Smooth muscle cell (in vitro differentiated cells): ENCODE data around the gene PCID2. TPM values are rescaled to one million over a fixed set of nuclear protein-coding genes. Genes with fewer than 3 reads are reported as not detected.

ENCODE experiments used
- DNase-seq: peaks from one replicate; lab custom pipeline; 2025; ENCODE audit not compliant: unreplicated experiment; lab: John Stamatoyannopoulos, UW
- H2AFZ ChIP-seq: fragments of 200-600 bp; sonication (generic); 2 replicates; pipeline ENCODE4 v1.6.0; 2016; ENCODE audit warnings: antibody characterized with exemption, low read depth, mild to moderate bottlenecking
- H3F3A ChIP-seq: fragments of 200-600 bp; sonication (generic); 2 replicates; pipeline ENCODE4 v1.6.0; 2017; ENCODE audit warnings: antibody characterized with exemption, low read depth
- H3K27ac ChIP-seq: fragments of 200-600 bp; sonication (generic); 2 replicates; pipeline ENCODE4 v1.5.1; 2016; ENCODE audit warnings: low read depth, mild to moderate bottlenecking
- H3K27me3 ChIP-seq: fragments of 200-600 bp; sonication (generic); 2 replicates; pipeline ENCODE4 v1.6.1; 2016; ENCODE audit warnings: low read depth, mild to moderate bottlenecking
- H3K36me3 ChIP-seq: fragments of 200-600 bp; sonication (generic); 2 replicates; pipeline ENCODE4 v1.5.1; 2016; ENCODE audit warnings: low read depth
- H3K4me1 ChIP-seq: fragments of 200-600 bp; sonication (generic); 2 replicates; pipeline ENCODE4 v1.5.1; 2016; ENCODE audit warnings: low read depth
- H3K4me2 ChIP-seq: fragments of 200-600 bp; sonication (generic); 2 replicates; pipeline ENCODE4 v1.6.0; 2016; ENCODE audit warnings: mild to moderate bottlenecking
- H3K4me3 ChIP-seq: fragments of 200-600 bp; sonication (generic); 2 replicates; pipeline ENCODE4 v1.5.1; 2016; ENCODE audit warnings: mild to moderate bottlenecking
- H3K79me2 ChIP-seq: fragments of 200-600 bp; sonication (generic); 2 replicates; pipeline ENCODE4 v1.6.0; 2016; ENCODE audit warnings: low read depth, mild to moderate bottlenecking
- H3K9ac ChIP-seq: fragments of 200-600 bp; sonication (generic); 2 replicates; pipeline ENCODE4 v1.6.0; 2016; ENCODE audit warnings: low read depth
- H3K9me3 ChIP-seq: fragments of 200-600 bp; sonication (generic); replicated peaks from 2 replicates; pipeline ENCODE4 v1.5.1; 2016; ENCODE audit warnings: low read depth
- H4K20me1 ChIP-seq: fragments of 200-600 bp; sonication (generic); 2 replicates; pipeline ENCODE4 v1.6.0; 2016; ENCODE audit warnings: low read depth
- WGBS: methylation state at CpG from one replicate; pipeline ENCODE4 v1.1.7; 2016; ENCODE audit warnings: low lambda C conversion rate; 5-methylcytosine and 5-hydroxymethylcytosine counted together
- polyA plus RNA-seq: library from polyadenylated mRNA; unstranded; fragments of >200 nt; fragmentation: Nextera tagmentation; extraction: Ambion mirVana; gene quantifications from 2 replicates; pipeline ENCODE4 v1.2.1, GENCODE V29; 2016
- total RNA-seq: library from RNA; depleted of rRNA; stranded (reverse); fragments of >200 nt; gene quantifications from 2 replicates; pipeline ENCODE4 v1.2.3, GENCODE V29; 2014
- TF ChIP-seq, protein P1 (sequence below): fragments of 200-600 bp; sonication (generic); IDR thresholded peaks from 2 replicates; pipeline ENCODE4 v1.5.1; 2017; ENCODE audit warnings: borderline replicate concordance, mild to moderate bottlenecking, antibody characterized with exemption; ENCODE audit not compliant: insufficient read depth, poor library complexity, severe bottlenecking

PCID2 gene
- total and polyA plus RNA-seq, 2 experiments from 2014 or later = 27.1 to 32.5 TPM

DNA sequence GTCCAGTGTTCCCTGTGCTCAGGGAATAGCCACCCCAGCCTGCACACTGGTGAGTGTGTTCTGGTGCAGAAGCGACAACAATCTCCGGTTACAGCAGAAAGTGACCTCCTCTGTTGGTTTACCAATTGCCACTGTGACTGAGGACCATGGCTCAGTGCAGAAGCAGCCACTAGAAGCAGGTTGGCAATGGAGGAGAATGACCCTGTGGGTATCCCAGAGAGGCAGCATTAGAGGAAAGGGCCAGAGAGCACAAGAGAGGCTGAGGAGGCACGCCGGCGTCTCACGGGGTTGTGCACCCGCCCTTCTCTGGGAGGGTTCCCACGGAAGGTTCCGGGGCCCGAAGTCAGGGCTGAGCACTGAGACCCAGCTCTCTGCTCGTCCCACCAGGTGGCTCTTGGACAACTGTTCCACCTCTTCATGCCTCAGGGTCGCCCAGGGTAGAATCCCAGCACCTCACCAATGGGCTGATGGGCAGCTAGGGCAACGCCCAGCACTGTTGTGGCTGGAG lies 36.0 kb downstream of the PCID2 start:
- Histone ChIP-seq H3K27me3 (no peaks in the 10 kb centered on the region), H4K20me1 (no peaks in the 10 kb centered on the region), H3K4me2 (no peak overlapping the region), H2AFZ (no peak overlapping the region), H3K36me3 (peaks cover 2% of the 10 kb centered on the region), H3K9me3 (no peaks in the 10 kb centered on the region), H3K79me2 (no peaks in the 10 kb centered on the region), H3K9ac (no peak overlapping the region), H3K4me1 (peaks cover under 1% of the 10 kb centered on the region), H3K27ac (no peak overlapping the region), H3F3A (no peaks in the 10 kb centered on the region), H3K4me3 (no peak overlapping the region)
- 96% methylated on average over 13 of the region's 13 CpGs for WGBS
- TF ChIP-seq, protein P1, sequence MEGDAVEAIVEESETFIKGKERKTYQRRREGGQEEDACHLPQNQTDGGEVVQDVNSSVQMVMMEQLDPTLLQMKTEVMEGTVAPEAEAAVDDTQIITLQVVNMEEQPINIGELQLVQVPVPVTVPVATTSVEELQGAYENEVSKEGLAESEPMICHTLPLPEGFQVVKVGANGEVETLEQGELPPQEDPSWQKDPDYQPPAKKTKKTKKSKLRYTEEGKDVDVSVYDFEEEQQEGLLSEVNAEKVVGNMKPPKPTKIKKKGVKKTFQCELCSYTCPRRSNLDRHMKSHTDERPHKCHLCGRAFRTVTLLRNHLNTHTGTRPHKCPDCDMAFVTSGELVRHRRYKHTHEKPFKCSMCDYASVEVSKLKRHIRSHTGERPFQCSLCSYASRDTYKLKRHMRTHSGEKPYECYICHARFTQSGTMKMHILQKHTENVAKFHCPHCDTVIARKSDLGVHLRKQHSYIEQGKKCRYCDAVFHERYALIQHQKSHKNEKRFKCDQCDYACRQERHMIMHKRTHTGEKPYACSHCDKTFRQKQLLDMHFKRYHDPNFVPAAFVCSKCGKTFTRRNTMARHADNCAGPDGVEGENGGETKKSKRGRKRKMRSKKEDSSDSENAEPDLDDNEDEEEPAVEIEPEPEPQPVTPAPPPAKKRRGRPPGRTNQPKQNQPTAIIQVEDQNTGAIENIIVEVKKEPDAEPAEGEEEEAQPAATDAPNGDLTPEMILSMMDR = no peak
- no peak for DNase-seq

DNA sequence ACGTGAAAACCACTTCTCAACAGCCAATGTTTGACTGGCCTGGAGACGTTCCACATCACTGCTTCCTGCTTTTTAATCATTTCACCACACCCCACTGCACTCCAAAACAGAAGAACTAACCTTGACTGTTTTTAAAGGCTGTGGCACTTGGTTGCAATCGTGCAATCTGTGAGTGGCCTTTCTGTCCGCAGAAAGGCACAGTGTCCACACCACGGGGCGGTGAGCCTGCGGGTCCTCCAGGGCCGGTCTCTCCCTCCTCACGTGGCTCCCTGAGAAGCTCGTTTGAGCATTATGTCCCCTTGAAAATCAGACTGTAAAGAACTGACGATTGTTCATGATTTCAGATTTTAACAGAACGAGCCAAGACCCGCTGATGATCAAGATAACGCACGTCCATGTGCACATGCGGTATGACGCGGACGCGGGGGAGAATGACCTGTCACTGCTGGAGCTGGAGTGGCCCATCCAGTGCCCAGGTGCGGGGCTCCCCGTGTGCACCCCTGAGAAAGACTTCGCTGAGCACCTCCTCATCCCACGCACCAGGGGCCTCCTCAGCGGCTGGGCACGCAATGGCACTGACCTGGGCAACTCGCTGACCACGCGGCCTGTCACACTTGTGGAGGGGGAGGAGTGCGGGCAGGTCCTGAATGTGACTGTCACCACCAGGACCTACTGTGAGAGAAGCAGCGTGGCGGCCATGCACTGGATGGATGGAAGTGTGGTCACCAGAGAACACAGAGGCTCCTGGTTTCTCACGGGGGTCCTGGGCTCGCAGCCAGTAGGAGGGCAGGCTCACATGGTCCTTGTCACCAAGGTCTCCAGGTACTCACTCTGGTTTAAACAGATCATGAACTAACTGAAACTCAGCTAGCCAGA lies 37.0 kb downstream of the PCID2 start:
- 96% methylated on average over 34 of the region's 34 CpGs for WGBS
- no peaks in the 10 kb centered on the region for H3K79me2 ChIP-seq

DNA sequence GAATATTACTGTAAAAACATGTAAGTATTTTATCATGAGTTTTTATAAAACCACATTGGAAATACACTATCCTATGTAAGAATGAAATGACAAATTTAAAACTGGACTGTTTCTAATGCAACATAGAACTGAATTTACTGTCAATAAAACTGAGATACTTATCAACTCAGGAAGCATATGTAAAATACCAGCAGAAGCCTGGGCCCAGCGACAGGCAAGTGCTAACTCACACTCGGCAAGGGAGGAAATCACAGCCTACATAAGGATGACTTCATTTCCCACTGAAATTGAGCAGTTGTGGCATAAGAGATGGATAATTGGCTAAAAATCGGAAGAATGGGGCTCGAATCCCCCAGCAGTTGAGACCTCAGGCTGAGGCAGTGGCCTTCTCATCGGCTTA lies 38.0 kb downstream of the PCID2 start:
- Histone ChIP-seq H3K4me3 (no peak overlapping the region), H3K4me1 (no peaks in the 10 kb centered on the region), H3K9ac (no peak overlapping the region), H3K4me2 (no peak overlapping the region), H3F3A (no peaks in the 10 kb centered on the region), H3K27me3 (no peaks in the 10 kb centered on the region), H2AFZ (no peak overlapping the region), H4K20me1 (no peaks in the 10 kb centered on the region), H3K36me3 (no peaks in the 10 kb centered on the region), H3K79me2 (no peaks in the 10 kb centered on the region), H3K27ac (no peak overlapping the region), H3K9me3 (no peaks in the 10 kb centered on the region)
- TF ChIP-seq, protein P1 = no peak
- 55% methylated on average over 5 of the region's 5 CpGs for WGBS
- DNase-seq = no peak

More for the DNA sequence above, 37.0 kb downstream of the PCID2 start:
- Histone ChIP-seq H3K27me3 (no peaks in the 10 kb centered on the region), H3K4me2 (no peak overlapping the region), H4K20me1 (no peaks in the 10 kb centered on the region), H3K4me1 (no peaks in the 10 kb centered on the region), H3K27ac (no peak overlapping the region), H3K9ac (no peak overlapping the region), H3K4me3 (no peak overlapping the region), H3F3A (no peaks in the 10 kb centered on the region), H2AFZ (no peak overlapping the region), H3K9me3 (no peaks in the 10 kb centered on the region), H3K36me3 (no peaks in the 10 kb centered on the region)
- TF ChIP-seq, protein P1 = no peak
- DNase-seq = no peak
